Measurements from ENCODE around the gene SLC35G2.

Gene SLC35G2

GRCh38 chr3:136818769-136819391, at the start of gene SLC35G2:
Gene SLC35G2, plus strand, starts transcription at chr3:136819126. Its CDS starts 35,335 bp downstream, at chr3:136854461.
- no peak for TF ChIP-seq TEAD4 (IDR thresholded peaks at IDR 0.05)
- TF ChIP-seq NFIC (IDR thresholded peaks at IDR 0.05): no peak; the same call in 1 of the 2 replicates
- 0 out of 2 replicates have a peak, but pooled peaks have one; percentile 16 for TF ChIP-seq FOXM1 (IDR thresholded peaks at IDR 0.05; ENCODE audit: borderline replicate concordance, low read depth)
- TF ChIP-seq CEBPB (IDR thresholded peaks at IDR 0.05): no peak
- TF ChIP-seq CREB1 (IDR thresholded peaks at IDR 0.05; ENCODE audit: low read depth): no peak
- peak; percentile 30; the same call in 1 of the 2 replicates for TF ChIP-seq MAX (IDR thresholded peaks at IDR 0.05)
- no peak for TF ChIP-seq TCF12 (IDR thresholded peaks at IDR 0.05; ENCODE audit: low read depth)
- TF ChIP-seq ZBTB7A (IDR thresholded peaks at IDR 0.05; ENCODE audit: low read depth): peak; percentile 94
- no peak; the same call in none of the 2 replicates for TF ChIP-seq TAF1 (IDR thresholded peaks at IDR 0.05; ENCODE audit: low read depth)
- TF ChIP-seq RAD21 (IDR thresholded peaks at IDR 0.05; ENCODE audit: low read depth): no peak
- no peak for TF ChIP-seq REST (IDR thresholded peaks at IDR 0.05; ENCODE audit: low read depth)
- TF ChIP-seq YY1 (IDR thresholded peaks at IDR 0.05; ENCODE audit: low read depth): no peak; the same call in 1 of the 2 replicates
- TF ChIP-seq EGR1 (IDR thresholded peaks at IDR 0.05): no peak
- no peak for TF ChIP-seq EP300 (IDR thresholded peaks at IDR 0.05; ENCODE audit: borderline replicate concordance)
- no peak for TF ChIP-seq USF1 (IDR thresholded peaks at IDR 0.05)

- no peak for TF ChIP-seq REST (IDR thresholded peaks at IDR 0.05; ENCODE audit: low read depth)
- no peak for TF ChIP-seq NFIC (IDR thresholded peaks at IDR 0.05)
- no peak for TF ChIP-seq TCF12 (IDR thresholded peaks at IDR 0.05; ENCODE audit: low read depth)
- TF ChIP-seq TAF1 (IDR thresholded peaks at IDR 0.05; ENCODE audit: low read depth): no peak
- no peak for TF ChIP-seq MAX (IDR thresholded peaks at IDR 0.05)
- no peak for TF ChIP-seq FOXM1 (IDR thresholded peaks at IDR 0.05; ENCODE audit: borderline replicate concordance, low read depth)
- no peak for TF ChIP-seq ZBTB7A (IDR thresholded peaks at IDR 0.05; ENCODE audit: low read depth)
- no peak for TF ChIP-seq EP300 (IDR thresholded peaks at IDR 0.05; ENCODE audit: borderline replicate concordance)
- no peak for TF ChIP-seq RAD21 (IDR thresholded peaks at IDR 0.05; ENCODE audit: low read depth)
- TF ChIP-seq YY1 (IDR thresholded peaks at IDR 0.05; ENCODE audit: low read depth): no peak
- no peak for TF ChIP-seq CREB1 (IDR thresholded peaks at IDR 0.05; ENCODE audit: low read depth)
Measured at GRCh38 chr3:136772709-136773108, 46.2 kb upstream of the SLC35G2 start.

- TF ChIP-seq ZBTB7A (IDR thresholded peaks at IDR 0.05; ENCODE audit: low read depth) (no peak), TEAD4 (IDR thresholded peaks at IDR 0.05) (peak; percentile 46), NFIC (IDR thresholded peaks at IDR 0.05) (0 out of 2 replicates have a peak, but pooled peaks have one; percentile 50), YY1 (IDR thresholded peaks at IDR 0.05; ENCODE audit: low read depth) (no peak), RAD21 (IDR thresholded peaks at IDR 0.05; ENCODE audit: low read depth) (no peak)
Measured at GRCh38 chr3:136778865-136779264, 40.1 kb upstream of the SLC35G2 start.

- TF ChIP-seq CREB1 (IDR thresholded peaks at IDR 0.05; ENCODE audit: low read depth) (no peak), EP300 (IDR thresholded peaks at IDR 0.05; ENCODE audit: borderline replicate concordance) (no peak), USF1 (IDR thresholded peaks at IDR 0.05) (no peak), EGR1 (IDR thresholded peaks at IDR 0.05) (no peak), TEAD4 (IDR thresholded peaks at IDR 0.05) (no peak), RAD21 (IDR thresholded peaks at IDR 0.05; ENCODE audit: low read depth) (no peak), CEBPB (IDR thresholded peaks at IDR 0.05) (no peak), TCF12 (IDR thresholded peaks at IDR 0.05; ENCODE audit: low read depth) (no peak)
Measured at GRCh38 chr3:136780741-136781140, 38.2 kb upstream of the SLC35G2 start.

GRCh38 chr3:136783708-136784191, 35.2 kb upstream of the SLC35G2 start:
- TF ChIP-seq USF1 (IDR thresholded peaks at IDR 0.05) (peak; percentile 46; the same call in 1 of the 2 replicates), CREB1 (IDR thresholded peaks at IDR 0.05; ENCODE audit: low read depth) (no peak), FOXM1 (IDR thresholded peaks at IDR 0.05; ENCODE audit: borderline replicate concordance, low read depth) (no peak), MAX (IDR thresholded peaks at IDR 0.05) (no peak)

Data from Ishikawa (cell line).